Activated CD8-positive, alpha-beta memory T cell treated with anti-CD3 and anti-CD28 coated beads, Interleukin-2, amount 50 U/mL, for 48 hours (primary cell): ENCODE results near the gene NSF.
"Not testable (repeated sequence)": the region's sequence is repeated elsewhere in the genome, so short reads cannot be mapped to it uniquely, and the experiment has no call there.

Source experiments
- DNase-seq: peaks from one replicate; pipeline ENCODE4 v3.0.0-alpha.2; 2020

Gene NSF

GRCh38 chr17:46780003-46780373 is 189.5 kb downstream of the NSF start:
- DNase-seq: no peak

GRCh38 chr17:46782250-46782953 is 191.9 kb downstream of the NSF start:
- DNase-seq: no peak

GRCh38 chr17:46783031-46783593 is 192.6 kb downstream of the NSF start:
- no peak for DNase-seq

GRCh38 chr17:46785696-46786095 is 195.2 kb downstream of the NSF start:
- DNase-seq: no peak

GRCh38 chr17:46787478-46787877 is 197.0 kb downstream of the NSF start:
- DNase-seq: no peak

GRCh38 chr17:46788300-46788699 is 197.8 kb downstream of the NSF start:
- no peak for DNase-seq

GRCh38 chr17:46788796-46789195 is 198.3 kb downstream of the NSF start:
- no peak for DNase-seq

- no peak for DNase-seq
Observed at GRCh38 chr17:46789610-46790009, 199.1 kb downstream of the NSF start.

- DNase-seq: no peak
Observed at GRCh38 chr17:46790216-46790615, 199.7 kb downstream of the NSF start.

- no peak for DNase-seq
Observed at GRCh38 chr17:46791531-46791930, 201.1 kb downstream of the NSF start.

- no peak for DNase-seq
Observed at GRCh38 chr17:46792071-46792470, 201.6 kb downstream of the NSF start.

GRCh38 chr17:46793023-46793422 is 202.6 kb downstream of the NSF start:
- not testable (repeated sequence) for DNase-seq

GRCh38 chr17:46793541-46793940 is 203.1 kb downstream of the NSF start:
- DNase-seq: no peak

- DNase-seq: no peak
Observed at GRCh38 chr17:46794318-46794717, 203.8 kb downstream of the NSF start.

- DNase-seq: no peak
Observed at GRCh38 chr17:46795379-46795952, 205.0 kb downstream of the NSF start.

GRCh38 chr17:46796084-46796483 is 205.6 kb downstream of the NSF start:
- DNase-seq: no peak

GRCh38 chr17:46796524-46796923 is 206.1 kb downstream of the NSF start:
- no peak for DNase-seq

GRCh38 chr17:46796956-46797530 is 206.6 kb downstream of the NSF start:
- DNase-seq: no peak

- no peak for DNase-seq
Observed at GRCh38 chr17:46800573-46800972, 210.1 kb downstream of the NSF start.

- DNase-seq: no peak
Observed at GRCh38 chr17:46802800-46803199, 212.3 kb downstream of the NSF start.

GRCh38 chr17:46803544-46803943 is 213.1 kb downstream of the NSF start:
- no peak for DNase-seq

GRCh38 chr17:46805771-46806170 is 215.3 kb downstream of the NSF start:
- DNase-seq: no peak
